Neutrophil (primary cell): ENCODE data around the gene IBSP.

ENCODE experiments used
- H3K27ac ChIP-seq: fragments of 200-600 bp; sonication (generic); 2 replicates; pipeline ENCODE4 v1.5.1; 2016; ENCODE audit warnings: mild to moderate bottlenecking, moderate library complexity
- H3K27me3 ChIP-seq: fragments of 200-600 bp; sonication (generic); 2 replicates; pipeline ENCODE4 v1.6.0; 2016; ENCODE audit warnings: mild to moderate bottlenecking
- H3K36me3 ChIP-seq: fragments of 200-600 bp; sonication (generic); 2 replicates; pipeline ENCODE4 v1.5.1; 2017
- H3K4me1 ChIP-seq, 2 experiments: fragments of 200-600 bp in 1 of 2; sonication (generic) in 1 of 2; 1 replicate in 1 of 2; 2 replicates in 1 of 2; pipeline versions ENCODE4 v1.5.1 to v1.6.1; 2013 to 2016; ENCODE audit warnings: low read depth in 1 of 2, low read length in 1 of 2, mild to moderate bottlenecking in 1 of 2, moderate library complexity in 1 of 2; ENCODE audit not compliant: control insufficient read depth in 1 of 2, insufficient read depth in 1 of 2
- H3K4me3 ChIP-seq, 2 experiments: fragments of 200-600 bp in 1 of 2; sonication (generic) in 1 of 2; 1 replicate in 1 of 2; 2 replicates in 1 of 2; pipeline ENCODE4 v1.5.1; 2013 to 2016; ENCODE audit warnings: low read depth in 1 of 2, low read length in 1 of 2, mild to moderate bottlenecking in 1 of 2, moderate library complexity in 1 of 2
- H3K9me3 ChIP-seq: fragments of 200-600 bp; sonication (generic); 2 replicates; pipeline ENCODE4 v1.5.1; 2016
- TF ChIP-seq, protein P1 (sequence below): fragments of 200-600 bp; sonication (generic); IDR thresholded peaks from 2 replicates; pipeline ENCODE4 v1.5.1; 2016; ENCODE audit warnings: antibody characterized with exemption

Gene IBSP, protein sequence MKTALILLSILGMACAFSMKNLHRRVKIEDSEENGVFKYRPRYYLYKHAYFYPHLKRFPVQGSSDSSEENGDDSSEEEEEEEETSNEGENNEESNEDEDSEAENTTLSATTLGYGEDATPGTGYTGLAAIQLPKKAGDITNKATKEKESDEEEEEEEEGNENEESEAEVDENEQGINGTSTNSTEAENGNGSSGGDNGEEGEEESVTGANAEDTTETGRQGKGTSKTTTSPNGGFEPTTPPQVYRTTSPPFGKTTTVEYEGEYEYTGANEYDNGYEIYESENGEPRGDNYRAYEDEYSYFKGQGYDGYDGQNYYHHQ

DNA sequence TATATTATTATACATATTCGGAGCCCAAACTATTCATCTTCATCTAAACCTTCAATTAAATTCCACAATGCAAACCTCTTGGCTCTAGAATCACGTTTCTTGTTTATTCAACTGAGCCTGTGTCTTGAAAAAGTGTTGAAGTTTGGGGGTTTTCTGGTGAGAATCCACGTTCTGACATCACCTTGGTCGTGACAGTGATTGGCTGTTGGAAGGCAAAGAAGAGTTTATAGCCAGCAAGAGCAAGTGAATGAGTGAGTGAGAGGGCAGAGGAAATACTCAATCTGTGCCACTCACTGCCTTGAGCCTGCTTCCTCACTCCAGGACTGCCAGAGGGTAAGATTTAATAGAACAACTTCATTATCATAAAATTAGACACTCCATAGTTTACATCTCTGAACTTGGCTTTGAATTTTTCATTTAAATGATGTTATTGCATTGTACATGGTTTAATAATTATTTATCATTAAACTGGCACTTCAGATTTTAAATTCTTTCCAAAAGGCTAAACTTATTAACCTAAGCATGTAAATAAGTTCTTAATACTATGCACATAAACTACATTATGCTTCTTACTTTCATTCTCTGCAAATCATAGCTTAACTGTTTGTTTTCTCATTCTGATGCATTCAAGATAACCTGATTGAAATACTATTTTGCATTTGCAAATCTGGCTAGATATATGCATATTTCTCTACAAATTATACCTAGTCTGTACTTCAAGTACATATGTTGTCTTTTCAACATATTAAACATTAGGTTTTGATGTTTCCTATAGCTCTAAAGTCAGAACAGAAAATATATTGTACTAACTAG, at the start of gene IBSP:
TSS of gene IBSP (plus strand) at position 254 of the 813 bp plus-strand sequence. CDS start 2,808 bp downstream, outside the sequence.
- Histone ChIP-seq H3K36me3 (no peaks in the 10 kb centered on the region), H3K27me3 (no peaks in the 10 kb centered on the region), H3K9me3 (no peaks in the 10 kb centered on the region), H3K4me3 (no peak within 1 kb of the TSS), H3K4me1 (no peaks in the 10 kb centered on the region), H3K27ac (no peak within 1 kb of the TSS)
- TF ChIP-seq, protein P1, sequence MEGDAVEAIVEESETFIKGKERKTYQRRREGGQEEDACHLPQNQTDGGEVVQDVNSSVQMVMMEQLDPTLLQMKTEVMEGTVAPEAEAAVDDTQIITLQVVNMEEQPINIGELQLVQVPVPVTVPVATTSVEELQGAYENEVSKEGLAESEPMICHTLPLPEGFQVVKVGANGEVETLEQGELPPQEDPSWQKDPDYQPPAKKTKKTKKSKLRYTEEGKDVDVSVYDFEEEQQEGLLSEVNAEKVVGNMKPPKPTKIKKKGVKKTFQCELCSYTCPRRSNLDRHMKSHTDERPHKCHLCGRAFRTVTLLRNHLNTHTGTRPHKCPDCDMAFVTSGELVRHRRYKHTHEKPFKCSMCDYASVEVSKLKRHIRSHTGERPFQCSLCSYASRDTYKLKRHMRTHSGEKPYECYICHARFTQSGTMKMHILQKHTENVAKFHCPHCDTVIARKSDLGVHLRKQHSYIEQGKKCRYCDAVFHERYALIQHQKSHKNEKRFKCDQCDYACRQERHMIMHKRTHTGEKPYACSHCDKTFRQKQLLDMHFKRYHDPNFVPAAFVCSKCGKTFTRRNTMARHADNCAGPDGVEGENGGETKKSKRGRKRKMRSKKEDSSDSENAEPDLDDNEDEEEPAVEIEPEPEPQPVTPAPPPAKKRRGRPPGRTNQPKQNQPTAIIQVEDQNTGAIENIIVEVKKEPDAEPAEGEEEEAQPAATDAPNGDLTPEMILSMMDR, result no peak

DNA sequence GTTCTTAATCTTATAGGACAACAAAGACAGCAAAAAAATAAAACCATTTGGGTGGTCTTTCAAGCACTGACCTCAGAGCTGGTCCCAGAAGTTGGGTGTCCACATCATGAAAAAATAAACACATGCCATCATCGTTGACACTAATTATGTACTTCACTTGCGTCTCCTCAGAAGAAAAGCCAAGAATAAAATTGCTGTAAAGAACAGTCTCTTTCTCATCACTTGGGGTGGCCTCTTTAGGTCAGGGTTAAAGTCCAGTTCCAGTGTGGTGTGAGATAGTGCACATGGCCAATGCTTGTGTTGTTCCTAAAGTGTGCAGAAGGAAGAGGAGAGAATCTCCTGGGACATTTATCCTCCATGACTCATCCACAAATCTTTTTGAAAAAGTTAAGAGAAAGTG, 49.5 kb upstream of the IBSP start:
- TF ChIP-seq, protein P1, result no peak
- H3K4me1 ChIP-seq, result no peaks in the 10 kb centered on the region

DNA sequence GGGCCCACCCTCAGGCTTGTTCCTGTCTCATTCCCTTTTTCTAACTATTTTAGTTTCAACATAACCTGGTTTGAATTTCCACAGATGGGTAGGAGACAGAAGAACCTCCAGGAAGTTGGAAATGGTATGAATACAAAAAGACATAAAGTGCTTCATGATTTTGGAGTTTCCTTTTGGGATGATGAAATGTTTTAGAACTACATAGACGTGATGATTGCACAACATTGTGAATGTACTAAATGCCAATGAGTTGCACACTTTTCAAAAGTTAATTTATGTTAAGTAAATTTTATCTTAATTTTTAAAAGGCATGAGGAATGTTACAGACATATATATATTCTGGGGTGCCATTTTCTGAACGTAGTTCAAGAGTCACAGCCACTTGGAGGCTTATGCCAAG, 41.1 kb upstream of the IBSP start:
- Histone ChIP-seq H3K27me3 (no peaks in the 10 kb centered on the region), H3K4me3 (no peak overlapping the region), H3K36me3 (no peaks in the 10 kb centered on the region), H3K27ac (no peak overlapping the region), H3K9me3 (no peaks in the 10 kb centered on the region), H3K4me1 (no peaks in the 10 kb centered on the region)
- TF ChIP-seq, protein P1, result no peak

More for the DNA sequence above, 49.5 kb upstream of the IBSP start:
- Histone ChIP-seq H3K36me3 (no peaks in the 10 kb centered on the region), H3K27ac (no peak overlapping the region), H3K27me3 (no peaks in the 10 kb centered on the region), H3K4me3 (no peak overlapping the region), H3K9me3 (no peaks in the 10 kb centered on the region)

DNA sequence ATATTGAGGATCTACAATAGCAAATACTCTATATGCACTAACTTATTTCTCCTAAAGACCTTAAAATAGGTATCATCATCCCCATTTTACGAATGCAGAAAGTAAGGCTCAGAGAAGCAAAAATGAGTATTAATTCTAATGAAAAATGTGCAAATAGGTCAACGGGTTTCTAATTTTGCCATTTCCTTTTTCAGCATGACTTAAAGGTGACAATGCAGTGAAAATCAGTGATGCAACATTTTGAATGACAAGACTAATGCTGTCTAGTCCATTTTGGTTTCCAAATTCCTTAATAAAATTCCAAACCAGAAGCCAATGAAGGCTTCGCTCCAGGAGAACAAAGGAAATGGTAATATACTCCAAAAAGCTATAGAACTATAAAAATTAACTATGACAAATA, 37.0 kb upstream of the IBSP start:
- H3K4me3 ChIP-seq, result no peak overlapping the region
- H3K27ac ChIP-seq, result no peak overlapping the region
- H3K4me1 ChIP-seq, result no peaks in the 10 kb centered on the region
- H3K36me3 ChIP-seq, result no peaks in the 10 kb centered on the region
- H3K27me3 ChIP-seq, result no peaks in the 10 kb centered on the region
- TF ChIP-seq, protein P1, result no peak
- no peaks in the 10 kb centered on the region for H3K9me3 ChIP-seq

DNA sequence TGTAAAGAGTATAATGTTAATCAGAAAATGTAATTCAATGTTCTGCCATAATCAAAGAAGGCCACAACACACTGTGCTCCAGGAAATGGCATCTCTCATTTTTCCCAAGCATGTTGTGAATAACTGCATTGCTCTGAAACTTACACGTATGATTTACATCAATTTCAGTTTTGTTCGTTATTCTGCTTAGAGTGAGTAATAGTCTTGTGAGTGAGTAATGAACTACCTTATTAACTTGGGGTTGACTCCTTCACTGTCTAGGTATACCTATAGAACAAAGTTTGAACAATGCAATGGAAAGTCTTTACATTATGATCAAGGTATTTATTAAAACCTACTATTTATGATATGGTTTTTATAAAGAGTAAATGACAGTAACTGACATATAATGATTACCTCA, 17.8 kb upstream of the IBSP start:
- H3K9me3 ChIP-seq, result no peaks in the 10 kb centered on the region
- no peak overlapping the region for H3K4me3 ChIP-seq
- H3K36me3 ChIP-seq, result no peaks in the 10 kb centered on the region
- H3K4me1 ChIP-seq, result no peaks in the 10 kb centered on the region
- TF ChIP-seq, protein P1, result no peak
- no peaks in the 10 kb centered on the region for H3K27me3 ChIP-seq
- H3K27ac ChIP-seq, result no peak overlapping the region
